Ishikawa (cell line): ENCODE results near the gene PRSS12.

Experiments used
- CEBPB ChIP-seq: IDR thresholded peaks from 2 replicates; pipeline ENCODE4 v1.6.1; 2012
- EGR1 ChIP-seq: IDR thresholded peaks from 2 replicates; pipeline ENCODE4 v1.6.1; 2012
- EP300 ChIP-seq: IDR thresholded peaks from 2 replicates; pipeline ENCODE4 v1.6.1; 2012; ENCODE audit warnings: borderline replicate concordance
- MAX ChIP-seq: IDR thresholded peaks from 2 replicates; pipeline ENCODE4 v1.6.1; 2012
- TEAD4 ChIP-seq: IDR thresholded peaks from 2 replicates; pipeline ENCODE4 v1.6.1; 2012

DNA sequence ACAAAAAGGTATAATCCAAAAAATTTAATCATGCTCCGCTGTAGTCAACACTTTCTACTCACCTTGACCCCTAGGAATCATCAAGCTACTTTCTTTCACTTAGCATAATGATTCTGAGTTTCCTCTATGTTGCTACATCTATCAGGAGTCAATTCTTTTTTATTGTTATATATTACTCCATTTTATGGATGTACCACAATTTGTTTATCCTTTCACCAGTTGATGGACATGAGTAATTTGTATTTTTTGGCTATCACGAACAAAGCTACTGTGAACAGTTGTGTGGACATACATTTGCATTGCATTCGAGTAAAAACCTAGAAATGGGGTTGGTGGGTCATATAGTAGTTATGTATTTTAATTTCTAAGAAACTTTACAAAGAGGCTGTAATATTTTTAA, 102.9 kb downstream of the PRSS12 start:
- TF ChIP-seq EP300 (no peak), CEBPB (no peak), EGR1 (no peak), MAX (no peak), TEAD4 (no peak)
